ENCODE measurements around the gene PAM. TPM values are rescaled to one million over a fixed set of nuclear protein-coding genes. Genes with fewer than 3 reads are reported as not detected.

The PAM gene
- total RNA-seq, 1 experiment from 2014 or later = 190 TPM

GRCh38 chr5:102920762-102921161 lies 165.7 kb downstream of the PAM start:
- peaks cover 50% of the 10 kb centered on the region for H3K4me1 ChIP-seq (ENCODE audit: insufficient read depth, low read length, poor library complexity, severe bottlenecking)
- POLR2A ChIA-PET (ENCODE audit: low non-redundant PET) = no interaction called here

DNA sequence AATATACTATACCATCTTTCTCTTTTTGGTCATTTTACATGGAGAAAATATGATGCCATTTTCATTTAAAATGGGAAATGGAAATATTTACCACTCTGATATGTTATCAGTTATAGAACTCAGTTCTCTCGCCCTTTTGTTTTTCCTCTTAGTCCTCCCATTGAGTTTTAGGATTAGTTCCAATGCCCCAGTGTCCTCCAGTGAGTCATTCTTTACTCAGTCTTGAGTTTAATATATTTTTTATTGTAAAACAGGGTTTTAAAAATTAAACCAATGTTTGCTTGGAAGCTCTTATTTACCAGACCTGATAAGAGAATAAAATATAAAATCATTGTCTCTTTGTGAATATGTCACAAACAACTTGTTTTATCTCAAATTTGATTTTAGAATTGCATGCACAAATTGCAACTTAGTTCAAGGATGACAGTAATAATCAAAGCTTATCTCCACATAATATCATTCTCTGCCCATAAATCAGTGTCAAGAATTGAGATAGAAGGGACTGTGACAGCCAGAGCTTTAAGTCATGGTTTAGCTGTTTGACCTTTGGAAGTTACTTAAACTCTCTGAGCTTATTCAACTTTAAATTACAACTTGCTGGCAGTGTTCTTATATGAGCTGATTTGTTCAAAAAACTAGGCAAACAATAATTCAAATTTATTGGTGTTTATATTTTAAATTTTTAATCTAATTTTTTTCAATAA lies 166.4 kb downstream of the PAM start:
- intact Hi-C loops (cut with micrococcal nuclease; ENCODE audit: unreplicated experiment) = no loop called here

More at GRCh38 chr5:102920762-102921161, 165.7 kb downstream of the PAM start:
- H3K9me3 ChIP-seq (ENCODE audit: low read depth, low read length, poor library complexity, severe bottlenecking) = no peaks in the 10 kb centered on the region
- H3K27ac ChIP-seq (ENCODE audit: low read depth, low read length, poor library complexity, severe bottlenecking) = no peak overlapping the region
- DNase-seq (ENCODE audit: low spot score) = no peak
- no peaks in the 10 kb centered on the region for H3K36me3 ChIP-seq (ENCODE audit: insufficient read depth, low read length, poor library complexity, severe bottlenecking)
- CTCF ChIA-PET = no interaction called here
- intact Hi-C loops (cut with micrococcal nuclease; ENCODE audit: unreplicated experiment) = no loop called here
- H3K4me3 ChIP-seq (ENCODE audit: low read depth, low read length, poor library complexity, severe bottlenecking) = no peak overlapping the region
- no peak for TF ChIP-seq EZH2 (IDR thresholded peaks at IDR 0.05; ENCODE audit: borderline replicate concordance, low read depth, low read length, poor library complexity, severe bottlenecking)
- BruUV-seq (replicated peaks) = no TSS peak
- H3K27me3 ChIP-seq (replicated peaks; ENCODE audit: insufficient read depth, low read depth, low read length, poor library complexity) = no peaks in the 10 kb centered on the region

GRCh38 chr5:102922111-102922720 lies 167.1 kb downstream of the PAM start:
- Histone ChIP-seq H3K4me3 (ENCODE audit: low read depth, low read length, poor library complexity, severe bottlenecking) (no peak overlapping the region), H3K4me1 (ENCODE audit: insufficient read depth, low read length, poor library complexity, severe bottlenecking) (peaks cover 46% of the 10 kb centered on the region), H3K27ac (ENCODE audit: low read depth, low read length, poor library complexity, severe bottlenecking) (no peak overlapping the region), H3K36me3 (ENCODE audit: insufficient read depth, low read length, poor library complexity, severe bottlenecking) (no peaks in the 10 kb centered on the region), H3K9me3 (ENCODE audit: low read depth, low read length, poor library complexity, severe bottlenecking) (no peaks in the 10 kb centered on the region), H3K27me3 (replicated peaks; ENCODE audit: insufficient read depth, low read depth, low read length, poor library complexity) (no peaks in the 10 kb centered on the region)
- CTCF ChIA-PET = no interaction called here
- TF ChIP-seq, protein P1, sequence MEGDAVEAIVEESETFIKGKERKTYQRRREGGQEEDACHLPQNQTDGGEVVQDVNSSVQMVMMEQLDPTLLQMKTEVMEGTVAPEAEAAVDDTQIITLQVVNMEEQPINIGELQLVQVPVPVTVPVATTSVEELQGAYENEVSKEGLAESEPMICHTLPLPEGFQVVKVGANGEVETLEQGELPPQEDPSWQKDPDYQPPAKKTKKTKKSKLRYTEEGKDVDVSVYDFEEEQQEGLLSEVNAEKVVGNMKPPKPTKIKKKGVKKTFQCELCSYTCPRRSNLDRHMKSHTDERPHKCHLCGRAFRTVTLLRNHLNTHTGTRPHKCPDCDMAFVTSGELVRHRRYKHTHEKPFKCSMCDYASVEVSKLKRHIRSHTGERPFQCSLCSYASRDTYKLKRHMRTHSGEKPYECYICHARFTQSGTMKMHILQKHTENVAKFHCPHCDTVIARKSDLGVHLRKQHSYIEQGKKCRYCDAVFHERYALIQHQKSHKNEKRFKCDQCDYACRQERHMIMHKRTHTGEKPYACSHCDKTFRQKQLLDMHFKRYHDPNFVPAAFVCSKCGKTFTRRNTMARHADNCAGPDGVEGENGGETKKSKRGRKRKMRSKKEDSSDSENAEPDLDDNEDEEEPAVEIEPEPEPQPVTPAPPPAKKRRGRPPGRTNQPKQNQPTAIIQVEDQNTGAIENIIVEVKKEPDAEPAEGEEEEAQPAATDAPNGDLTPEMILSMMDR (conservative IDR thresholded peaks at IDR 0.05; ENCODE audit: low read depth, low read length) = no peak
- no peak for TF ChIP-seq EZH2 (IDR thresholded peaks at IDR 0.05; ENCODE audit: borderline replicate concordance, low read depth, low read length, poor library complexity, severe bottlenecking)
- intact Hi-C loops (cut with micrococcal nuclease; ENCODE audit: unreplicated experiment) = no loop called here
- POLR2A ChIA-PET (ENCODE audit: low non-redundant PET) = interaction anchor here (0.6 to 0.7 kb wide), 2 partner anchors 69 to 70 kb away, joined by 3 to 4 read pairs; no protein-coding TSS in a partner anchor
- no peak for DNase-seq (ENCODE audit: low spot score)
- no TSS peak for BruUV-seq (replicated peaks)

More for the DNA sequence above, 166.4 kb downstream of the PAM start:
- DNase-seq (ENCODE audit: low spot score) = no peak
- Histone ChIP-seq H3K4me1 (ENCODE audit: insufficient read depth, low read length, poor library complexity, severe bottlenecking) (peaks cover 50% of the 10 kb centered on the region), H3K9me3 (ENCODE audit: low read depth, low read length, poor library complexity, severe bottlenecking) (no peaks in the 10 kb centered on the region), H3K27ac (ENCODE audit: low read depth, low read length, poor library complexity, severe bottlenecking) (no peak overlapping the region), H3K4me3 (ENCODE audit: low read depth, low read length, poor library complexity, severe bottlenecking) (no peak overlapping the region), H3K36me3 (ENCODE audit: insufficient read depth, low read length, poor library complexity, severe bottlenecking) (no peaks in the 10 kb centered on the region), H3K27me3 (replicated peaks; ENCODE audit: insufficient read depth, low read depth, low read length, poor library complexity) (no peaks in the 10 kb centered on the region)
- ChIA-PET POLR2A (ENCODE audit: low non-redundant PET) (interaction anchor here (0.6 to 0.7 kb wide), 2 partner anchors 68 to 69 kb away, joined by 3 to 4 read pairs; no protein-coding TSS in a partner anchor), CTCF (no interaction called here)
- no TSS peak for BruUV-seq (replicated peaks)
- TF ChIP-seq EZH2 (IDR thresholded peaks at IDR 0.05; ENCODE audit: borderline replicate concordance, low read depth, low read length, poor library complexity, severe bottlenecking) = no peak
- TF ChIP-seq, protein P1 (conservative IDR thresholded peaks at IDR 0.05; ENCODE audit: low read depth, low read length) = no peak

All from A673 (cell line).